ENCODE data around the gene PTPN6. TPM values are rescaled to one million over a fixed set of nuclear protein-coding genes. Genes with fewer than 3 reads are reported as not detected.

Gene PTPN6
- total and polyA plus RNA-seq, 2 of the 13 experiments (the other 11 are each of a cell fraction or from before 2014, with no cell fraction given): 10.5 to 10.6 TPM

- Histone ChIP-seq H3K4me1 (ENCODE audit: insufficient read depth, low read length) (peaks cover 28% of the 10 kb centered on the region), H3K4me3 (replicated peaks in 1 of 3; ENCODE audit: insufficient read depth in 1 of 3, low read depth in 2 of 3, low read length in 3 of 3) (no peak overlapping the region), H3K36me3 (replicated peaks in 1 of 2; ENCODE audit: control insufficient read depth in 1 of 2, insufficient read depth in 2 of 2, low read length in 2 of 2) (peaks cover 5 to 36% of the 10 kb centered on the region in 2 experiments; a peak in 3 of 5 replicates), H4K20me1 (ENCODE audit: insufficient read depth, low read length) (no peaks in the 10 kb centered on the region), H3K9me3 (ENCODE audit: low read length) (no peaks in the 10 kb centered on the region), H3K9ac (ENCODE audit: insufficient read depth, low read depth, low read length) (no peak overlapping the region), H3K4me2 (ENCODE audit: low read depth, low read length) (no peak overlapping the region), H3K27me3 (ENCODE audit: control insufficient read depth in 1 of 2, insufficient read depth in 2 of 2, low read length in 2 of 2) (no peaks in the 10 kb centered on the region), H3K27ac (ENCODE audit: extremely low read length, insufficient read depth, low read length) (no peak overlapping the region), H2AFZ (ENCODE audit: low read length) (no peak overlapping the region), H3K79me2 (ENCODE audit: insufficient read depth, low read length) (peaks cover 17% of the 10 kb centered on the region)
- WGBS (ENCODE audit: low lambda C conversion rate): 94% methylated on average over 13 of the region's 14 CpGs
- no peak for TF ChIP-seq PLSCR1 (CRISPR knock-in tag; IDR thresholded peaks at IDR 0.05; ENCODE audit: borderline replicate concordance)
- no peak for TF ChIP-seq ZNF549 (CRISPR knock-in tag; IDR thresholded peaks at IDR 0.05)
- TF ChIP-seq MLXIP (CRISPR knock-in tag; IDR thresholded peaks at IDR 0.05; ENCODE audit: borderline replicate concordance): no peak
- TF ChIP-seq EHMT2 (IDR thresholded peaks at IDR 0.05; ENCODE audit: borderline replicate concordance, low read depth, low read length): no peak
- TF ChIP-seq SKI (IDR thresholded peaks at IDR 0.05; ENCODE audit: partially characterized antibody): no peak
- no peak for TF ChIP-seq TFE3 (CRISPR knock-in tag; IDR thresholded peaks at IDR 0.05)
- no peak for TF ChIP-seq SIX1 (CRISPR knock-in tag; IDR thresholded peaks at IDR 0.05; ENCODE audit: borderline replicate concordance)
- TF ChIP-seq CEBPG (CRISPR knock-in tag; IDR thresholded peaks at IDR 0.05): no peak
- TF ChIP-seq MEIS1 (CRISPR knock-in tag; IDR thresholded peaks at IDR 0.05; ENCODE audit: borderline replicate concordance): no peak
- no peak for TF ChIP-seq TARDBP (CRISPR knock-in tag; IDR thresholded peaks at IDR 0.05)
- TF ChIP-seq SNAPC5 (CRISPR knock-in tag; IDR thresholded peaks at IDR 0.05; ENCODE audit: borderline replicate concordance): no peak
- CTCF ChIA-PET (ENCODE audit: low intra/inter-chr PET ratio, low total read pairs): no interaction called here
- no peak for DNase-seq (ENCODE audit: low spot score)
- no peak for FAIRE-seq
- in situ Hi-C loops (cut with HindIII; ENCODE audit: extremely low pct_ligation_motif_present, low pct_unique_long_range_greater_than_20kb): no loop called here
- ATAC-seq: no peak
- no TSS peak for BruUV-seq (replicated peaks)
- intact Hi-C loops (cut with micrococcal nuclease; ENCODE audit: unreplicated experiment): no loop called here
- POLR2A ChIA-PET: no interaction called here
Observed at GRCh38 chr12:6917491-6918231, 33.5 kb upstream of the PTPN6 start.
